ENCODE results near the gene GGT1. TPM values are rescaled to one million over a fixed set of nuclear protein-coding genes. Genes with fewer than 3 reads are reported as not detected.

Gene GGT1
- total RNA-seq, 1 experiment from 2014 or later: 14.0 TPM

- Histone ChIP-seq H3K4me1 (ENCODE audit: control insufficient read depth in 1 of 2, insufficient read depth in 2 of 2, low read length in 2 of 2) (peaks cover 8 to 20% of the 10 kb centered on the region in 2 experiments), H3K36me3 (ENCODE audit: control insufficient read depth in 1 of 2, insufficient read depth in 2 of 2, low read length in 2 of 2) (no peaks in the 10 kb centered on the region), H2AFZ (ENCODE audit: low read depth, low read length, poor library complexity, severe bottlenecking) (no peak overlapping the region), H3K27ac (ENCODE audit: low read depth, low read length) (no peak overlapping the region), H3K4me2 (ENCODE audit: low read length) (peak overlapping the region; percentile 96), H3K9me3 (ENCODE audit: control insufficient read depth in 1 of 2, insufficient read depth in 1 of 2, low read depth in 1 of 2, low read length in 2 of 2) (no peaks in the 10 kb centered on the region), H4K20me1 (ENCODE audit: insufficient read depth) (no peaks in the 10 kb centered on the region), H3K9me2 (ENCODE audit: insufficient read depth) (no peaks in the 10 kb centered on the region), H3K9ac (ENCODE audit: low read length) (no peak overlapping the region), H3K4me3 (replicated peaks in 1 of 2; ENCODE audit: low read depth in 1 of 2, low read length in 2 of 2) (no peak overlapping the region), H3K79me2 (ENCODE audit: insufficient read depth, low read length) (no peaks in the 10 kb centered on the region), H3K27me3 (ENCODE audit: insufficient read depth, low read length) (no peaks in the 10 kb centered on the region)
- ATAC-seq (no peak), DNase-seq (ENCODE audit: low read depth, low spot score) (no peak)
- intact Hi-C loops (cut with micrococcal nuclease): no loop called here
- CTCF ChIA-PET: no interaction called here
- RAD21 ChIA-PET (ENCODE audit: low non-redundant PET in 1 of 2, low total read pairs in 2 of 2, uncharacterized antibody in 2 of 2, unreplicated experiment in 2 of 2): no interaction called here
- no peak for TF ChIP-seq ELF1 (IDR thresholded peaks at IDR 0.05; ENCODE audit: borderline replicate concordance, low read depth)
- TF ChIP-seq SRF (IDR thresholded peaks at IDR 0.05; ENCODE audit: low read depth): no peak
- no peak for TF ChIP-seq EZH2 (IDR thresholded peaks at IDR 0.05)
- TF ChIP-seq EZH2phosphoT487 (IDR thresholded peaks at IDR 0.05; ENCODE audit: borderline replicate concordance): no peak
- POLR2A ChIA-PET: no interaction called here
- no TSS peak for BruUV-seq (replicated peaks)
Measured at GRCh38 chr22:24593836-24594568, 9.0 kb upstream of the GGT1 start.

- H3K4me1 ChIP-seq (ENCODE audit: control insufficient read depth in 1 of 2, insufficient read depth in 2 of 2, low read length in 2 of 2): peaks cover 8 to 20% of the 10 kb centered on the region in 2 experiments
- no peaks in the 10 kb centered on the region for H3K36me3 ChIP-seq (ENCODE audit: control insufficient read depth in 1 of 2, insufficient read depth in 2 of 2, low read length in 2 of 2)
- no peak overlapping the region for H2AFZ ChIP-seq (ENCODE audit: low read depth, low read length, poor library complexity, severe bottlenecking)
- no peaks in the 10 kb centered on the region for H3K9me3 ChIP-seq (ENCODE audit: control insufficient read depth in 1 of 2, insufficient read depth in 1 of 2, low read depth in 1 of 2, low read length in 2 of 2)
- TF ChIP-seq CTCF (IDR thresholded peaks at IDR 0.05 in 2 of 3, conservative IDR thresholded peaks at IDR 0.05 in 1 of 3; ENCODE audit: borderline replicate concordance in 1 of 3, insufficient read depth in 1 of 3, low read depth in 2 of 3, low read length in 2 of 3) (no peak), EZH2phosphoT487 (IDR thresholded peaks at IDR 0.05; ENCODE audit: borderline replicate concordance) (no peak), POLR2AphosphoS5 (IDR thresholded peaks at IDR 0.05; ENCODE audit: low read depth, low read length) (no peak), EGR1 (IDR thresholded peaks at IDR 0.05; ENCODE audit: low read depth) (no peak)
- ATAC-seq (no peak), DNase-seq (ENCODE audit: low read depth, low spot score) (no peak)
- no peak overlapping the region for H3K9ac ChIP-seq (ENCODE audit: low read length)
- ChIA-PET CTCF (no interaction called here), POLR2A (no interaction called here), RAD21 (ENCODE audit: low non-redundant PET in 1 of 2, low total read pairs in 2 of 2, uncharacterized antibody in 2 of 2, unreplicated experiment in 2 of 2) (no interaction called here)
- H3K4me2 ChIP-seq (ENCODE audit: low read length): no peak overlapping the region
- H3K4me3 ChIP-seq (replicated peaks in 1 of 2; ENCODE audit: low read depth in 1 of 2, low read length in 2 of 2): no peak overlapping the region
- no peak overlapping the region for H3K27ac ChIP-seq (ENCODE audit: low read depth, low read length)
- H3K27me3 ChIP-seq (ENCODE audit: insufficient read depth, low read length): no peaks in the 10 kb centered on the region
- no TSS peak for BruUV-seq (replicated peaks)
- no peaks in the 10 kb centered on the region for H4K20me1 ChIP-seq (ENCODE audit: insufficient read depth)
- intact Hi-C loops (cut with micrococcal nuclease): no loop called here
- H3K9me2 ChIP-seq (ENCODE audit: insufficient read depth): no peaks in the 10 kb centered on the region
- no peaks in the 10 kb centered on the region for H3K79me2 ChIP-seq (ENCODE audit: insufficient read depth, low read length)
Measured at GRCh38 chr22:24594569-24595120, 8.3 kb upstream of the GGT1 start.
